HFFc6 (cell line): ENCODE results near the gene NAT10. TPM values are rescaled to one million over a fixed set of nuclear protein-coding genes. Genes with fewer than 3 reads are reported as not detected.

ENCODE experiments used
- DNase-seq: peaks from one replicate; pipeline ENCODE4 v3.0.0-alpha.2; 2018
- H3K27ac Mint-ChIP-seq: 2 replicates; pipeline ENCODE4 v1.8.0; 2020; ENCODE audit warnings: mild to moderate bottlenecking, mixed read lengths
- H3K27me3 Mint-ChIP-seq: 2 replicates; pipeline ENCODE4 v1.8.0; 2021; ENCODE audit warnings: mild to moderate bottlenecking, moderate library complexity, mixed read lengths; ENCODE audit not compliant: insufficient read depth
- H3K36me3 Mint-ChIP-seq: 2 replicates; pipeline ENCODE4 v1.8.0; 2021; ENCODE audit warnings: low read depth, mixed read lengths
- H3K4me1 Mint-ChIP-seq: 2 replicates; pipeline ENCODE4 v1.8.0; 2020; ENCODE audit warnings: low read depth, mixed read lengths
- H3K4me3 Mint-ChIP-seq: 2 replicates; pipeline ENCODE4 v1.8.0; 2020; ENCODE audit warnings: mild to moderate bottlenecking, moderate library complexity, mixed read lengths
- H3K9me3 Mint-ChIP-seq: 2 replicates; pipeline ENCODE4 v1.8.0; 2020; ENCODE audit warnings: mild to moderate bottlenecking, mixed read lengths
- total RNA-seq, 6 experiments: library from RNA; stranded (reverse); fragmentation: NEBNext Ultra II Directional; extraction: Animal tissue kit (Norgen Biotek cat#: 25700); gene quantifications; 2 replicates in 1 of 6; 3 replicates in 5 of 6; pipeline ENCODE4 v1.2.3, GENCODE V29; 2021
- TF ChIP-seq, protein P1 (sequence below): fragments of 200-600 bp; sonication (generic); IDR thresholded peaks from 2 replicates; pipeline ENCODE4 v1.5.0; 2021; ENCODE audit warnings: antibody characterized with exemption, mild to moderate bottlenecking

The NAT10 gene
- total RNA-seq, 6 experiments from 2014 or later: 46.9 to 61.2 (median 54.9) TPM

DNA sequence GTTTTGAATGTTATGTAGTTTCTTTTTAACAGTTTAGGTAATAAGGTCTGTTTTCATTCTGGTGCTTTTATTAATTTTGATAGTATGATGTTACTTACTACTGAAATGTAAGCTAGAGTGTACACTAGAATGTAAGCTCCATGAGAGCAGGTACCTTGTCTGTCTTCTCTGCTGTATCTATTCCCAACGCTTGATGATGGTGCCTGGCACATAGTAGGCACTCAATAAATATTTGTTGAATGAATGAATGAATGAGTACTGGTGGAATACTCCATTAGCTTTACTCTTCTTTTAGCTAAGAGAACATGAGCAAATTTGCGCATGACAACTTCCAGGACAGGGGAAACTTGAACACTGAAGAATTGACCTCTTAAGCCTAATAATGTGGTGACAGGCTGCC is 6.6 kb upstream of the NAT10 start:
- H3K27ac Mint-ChIP-seq: no peak overlapping the region

DNA sequence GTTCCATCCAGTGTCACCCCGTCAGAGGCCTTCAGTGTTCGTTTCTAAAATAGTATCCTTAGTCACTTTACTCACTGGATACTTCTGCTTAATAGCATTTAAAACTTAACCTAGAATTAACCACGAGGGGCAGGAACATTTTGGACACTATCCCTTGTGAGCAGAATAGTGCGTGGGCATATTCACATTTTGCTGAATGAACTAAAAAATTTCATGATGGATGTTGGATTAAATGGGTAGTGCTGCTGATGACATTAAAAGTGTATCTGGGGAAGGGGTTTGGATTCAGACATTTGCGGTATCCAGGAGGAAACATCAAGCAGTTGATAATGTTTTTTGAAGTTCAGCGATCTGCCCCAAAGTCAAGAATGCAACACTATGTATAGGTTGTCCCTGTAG is 750 bp upstream of the NAT10 start:
- Mint-ChIP-seq H3K4me1 (peaks cover 37% of the 10 kb centered on the region), H3K27me3 (peaks cover 13% of the 10 kb centered on the region), H3K36me3 (peaks cover 29% of the 10 kb centered on the region), H3K9me3 (no peaks in the 10 kb centered on the region), H3K4me3 (peak overlapping the region; percentile 92), H3K27ac (peak overlapping the region; percentile 99)
- TF ChIP-seq, protein P1, sequence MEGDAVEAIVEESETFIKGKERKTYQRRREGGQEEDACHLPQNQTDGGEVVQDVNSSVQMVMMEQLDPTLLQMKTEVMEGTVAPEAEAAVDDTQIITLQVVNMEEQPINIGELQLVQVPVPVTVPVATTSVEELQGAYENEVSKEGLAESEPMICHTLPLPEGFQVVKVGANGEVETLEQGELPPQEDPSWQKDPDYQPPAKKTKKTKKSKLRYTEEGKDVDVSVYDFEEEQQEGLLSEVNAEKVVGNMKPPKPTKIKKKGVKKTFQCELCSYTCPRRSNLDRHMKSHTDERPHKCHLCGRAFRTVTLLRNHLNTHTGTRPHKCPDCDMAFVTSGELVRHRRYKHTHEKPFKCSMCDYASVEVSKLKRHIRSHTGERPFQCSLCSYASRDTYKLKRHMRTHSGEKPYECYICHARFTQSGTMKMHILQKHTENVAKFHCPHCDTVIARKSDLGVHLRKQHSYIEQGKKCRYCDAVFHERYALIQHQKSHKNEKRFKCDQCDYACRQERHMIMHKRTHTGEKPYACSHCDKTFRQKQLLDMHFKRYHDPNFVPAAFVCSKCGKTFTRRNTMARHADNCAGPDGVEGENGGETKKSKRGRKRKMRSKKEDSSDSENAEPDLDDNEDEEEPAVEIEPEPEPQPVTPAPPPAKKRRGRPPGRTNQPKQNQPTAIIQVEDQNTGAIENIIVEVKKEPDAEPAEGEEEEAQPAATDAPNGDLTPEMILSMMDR: no peak
- no peak for DNase-seq

More for the DNA sequence above, 6.6 kb upstream of the NAT10 start:
- TF ChIP-seq, protein P1: no peak
- Mint-ChIP-seq H3K4me3 (no peak overlapping the region), H3K27me3 (no peaks in the 10 kb centered on the region; the same call in 1 of the 2 replicates), H3K9me3 (no peaks in the 10 kb centered on the region), H3K36me3 (peaks cover 42% of the 10 kb centered on the region), H3K4me1 (peaks cover 8% of the 10 kb centered on the region)
- DNase-seq: no peak

DNA sequence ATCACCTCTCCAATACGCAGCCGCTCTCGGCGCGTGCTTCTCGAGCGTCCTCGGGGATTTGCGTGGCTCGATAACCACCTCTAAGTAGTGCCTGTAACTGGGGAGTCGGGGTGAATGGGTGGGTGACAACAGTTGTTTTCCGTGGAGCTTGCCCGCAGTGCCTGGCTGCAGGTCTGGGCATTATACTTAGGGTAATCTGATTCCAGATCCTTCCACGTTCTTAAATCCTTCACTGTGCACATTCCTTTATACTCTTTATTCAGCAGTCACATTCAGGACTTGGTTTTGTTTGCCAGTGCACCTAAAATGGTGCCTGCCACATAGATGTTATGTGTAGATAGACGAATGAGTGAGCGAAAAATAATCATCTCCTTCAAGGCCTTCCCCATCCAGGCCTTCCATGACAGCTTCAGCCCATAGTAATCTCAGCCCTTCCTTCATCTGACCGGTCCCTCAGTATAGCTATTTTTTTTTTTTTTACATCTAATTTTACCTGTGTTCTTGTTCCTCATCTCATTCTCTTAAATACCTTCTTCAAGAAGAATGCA is 602 bp downstream of the NAT10 start:
- no peaks in the 10 kb centered on the region for H3K9me3 Mint-ChIP-seq
- H3K4me1 Mint-ChIP-seq: peaks cover 37% of the 10 kb centered on the region
- peak; percentile 28 for DNase-seq
- peaks cover 34% of the 10 kb centered on the region for H3K36me3 Mint-ChIP-seq
- peak overlapping the region; percentile 92 for H3K4me3 Mint-ChIP-seq
- peaks cover 13% of the 10 kb centered on the region for H3K27me3 Mint-ChIP-seq
- TF ChIP-seq, protein P1: no peak
- peak overlapping the region; percentile 99 for H3K27ac Mint-ChIP-seq

DNA sequence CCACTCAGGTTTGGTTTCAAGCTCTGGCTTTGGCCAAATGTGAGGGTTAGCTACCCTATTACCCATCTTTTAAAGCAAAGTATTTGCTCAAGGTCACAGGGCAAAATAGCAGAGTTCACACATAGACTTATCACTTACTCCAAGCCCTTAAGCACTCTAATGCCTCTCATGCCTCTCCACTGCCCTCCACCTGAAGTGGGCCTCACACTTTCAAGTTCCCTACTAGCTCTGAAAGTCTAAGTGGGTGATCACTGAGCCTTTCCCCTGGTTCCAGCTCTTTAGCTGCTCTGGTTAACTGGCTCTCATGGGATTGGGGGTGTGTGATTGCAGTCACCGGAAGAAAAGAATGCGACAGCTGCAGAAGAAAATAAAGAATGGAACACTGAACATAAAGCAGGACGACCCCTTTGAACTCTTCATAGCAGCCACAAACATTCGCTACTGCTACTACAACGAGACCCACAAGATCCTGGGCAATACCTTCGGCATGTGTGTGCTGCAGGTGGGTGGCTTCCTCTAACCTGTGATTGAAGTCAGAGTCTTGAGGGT is 6.4 kb downstream of the NAT10 start:
- H3K36me3 Mint-ChIP-seq: peaks cover 37% of the 10 kb centered on the region
- H3K27ac Mint-ChIP-seq: no peak overlapping the region
- peaks cover 13% of the 10 kb centered on the region for H3K4me1 Mint-ChIP-seq

DNA sequence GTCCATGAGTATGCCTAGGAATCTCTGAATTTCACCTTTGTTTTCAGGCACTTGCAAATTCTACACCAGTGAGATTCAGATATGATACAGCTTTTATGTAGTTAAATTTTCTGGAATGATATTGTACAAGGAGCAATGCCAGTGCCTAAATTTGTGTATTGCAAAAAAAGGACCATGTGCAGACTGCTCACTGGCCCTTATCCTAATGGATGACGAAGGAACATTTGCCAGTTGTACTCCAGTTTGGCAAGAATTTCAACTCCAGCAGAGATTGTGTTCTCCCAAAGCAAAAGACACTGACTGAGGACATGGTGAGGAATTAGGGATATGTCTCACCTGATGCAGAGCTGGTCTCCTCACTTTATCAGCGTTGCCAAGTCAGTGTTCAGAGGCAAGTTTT is 8.6 kb downstream of the NAT10 start:
- H3K27ac Mint-ChIP-seq: no peak overlapping the region
- H3K4me1 Mint-ChIP-seq: peaks cover 5% of the 10 kb centered on the region; the same call in 1 of the 2 replicates

More for the DNA sequence above, 6.4 kb downstream of the NAT10 start:
- DNase-seq: no peak
- TF ChIP-seq, protein P1: no peak
- Mint-ChIP-seq H3K9me3 (no peaks in the 10 kb centered on the region), H3K27me3 (no peaks in the 10 kb centered on the region), H3K4me3 (no peak overlapping the region)

More for the DNA sequence above, 8.6 kb downstream of the NAT10 start:
- H3K9me3 Mint-ChIP-seq: no peaks in the 10 kb centered on the region
- TF ChIP-seq, protein P1: no peak
- H3K36me3 Mint-ChIP-seq: peaks cover 46% of the 10 kb centered on the region
- H3K27me3 Mint-ChIP-seq: no peaks in the 10 kb centered on the region
- DNase-seq: no peak
- no peak overlapping the region for H3K4me3 Mint-ChIP-seq
